ENCODE measurements around the gene SLC41A2.
"Not testable (repeated sequence)": the region's sequence is repeated elsewhere in the genome, so short reads cannot be mapped to it uniquely, and the experiment has no call there.

SLC41A2 gene

DNA sequence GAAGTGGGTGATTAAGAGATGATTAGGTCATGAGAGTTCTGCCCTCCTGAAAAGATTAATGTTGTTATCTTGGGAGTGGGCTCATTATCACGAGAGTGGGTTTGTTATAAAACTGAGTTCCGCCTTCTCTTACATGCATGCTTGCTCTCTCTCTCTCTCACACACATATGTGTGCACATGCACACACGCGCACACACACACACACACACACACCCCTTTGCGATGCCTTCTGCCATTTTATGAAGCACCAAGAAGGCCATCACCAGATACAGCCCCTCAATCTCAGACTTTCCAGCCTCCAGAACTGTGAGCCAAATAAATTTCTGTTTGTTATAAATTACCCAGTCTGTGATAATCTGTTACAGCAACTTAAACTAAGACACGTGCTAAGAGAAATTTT, 5.7 kb upstream of the SLC41A2 start:
- no peak for DNase-seq

DNA sequence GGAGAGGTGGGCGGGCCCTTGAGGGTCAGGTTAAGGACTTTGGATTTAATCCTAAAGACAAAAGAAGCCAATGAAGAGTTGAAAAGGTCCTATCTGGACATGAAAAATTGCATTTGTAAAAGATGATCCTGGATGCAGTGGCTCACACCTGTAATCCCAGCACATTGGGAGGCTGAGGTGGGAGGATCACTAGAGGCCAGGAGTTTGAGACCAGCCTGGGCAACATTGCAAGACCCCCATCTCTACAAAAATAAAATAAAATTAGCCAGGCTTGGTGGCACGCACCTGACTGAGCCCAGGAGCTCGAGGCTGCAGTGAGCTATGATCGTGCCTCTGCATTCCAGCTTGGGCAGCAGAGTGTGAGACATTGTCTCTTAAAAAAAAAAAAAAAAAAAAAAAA, 2.4 kb upstream of the SLC41A2 start:
- no peak for DNase-seq

DNA sequence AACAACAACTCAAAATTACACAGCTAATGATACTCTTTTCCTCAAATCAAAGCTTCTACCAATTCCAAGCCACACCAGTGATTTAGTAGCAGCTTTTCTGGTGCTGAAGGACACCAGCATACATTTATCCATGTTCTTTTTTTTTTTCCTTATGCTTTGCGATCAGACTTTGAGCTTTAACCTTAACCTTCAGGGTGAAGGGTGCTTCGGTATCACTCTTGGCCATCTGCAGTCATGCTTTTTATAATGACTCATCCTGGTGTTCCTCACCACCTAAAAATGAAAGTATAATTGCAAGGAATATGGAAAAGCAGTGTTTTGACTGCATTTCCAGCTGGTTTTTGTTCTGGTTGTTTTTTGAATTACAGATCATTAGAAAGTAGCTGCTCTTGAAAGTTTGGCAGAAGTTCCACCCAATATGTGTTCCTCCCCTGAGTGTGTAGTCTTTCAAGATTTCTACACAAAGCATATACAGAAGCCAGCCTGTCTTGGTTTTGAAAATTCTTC, 1.3 kb upstream of the SLC41A2 start:
- no peak for DNase-seq

DNA sequence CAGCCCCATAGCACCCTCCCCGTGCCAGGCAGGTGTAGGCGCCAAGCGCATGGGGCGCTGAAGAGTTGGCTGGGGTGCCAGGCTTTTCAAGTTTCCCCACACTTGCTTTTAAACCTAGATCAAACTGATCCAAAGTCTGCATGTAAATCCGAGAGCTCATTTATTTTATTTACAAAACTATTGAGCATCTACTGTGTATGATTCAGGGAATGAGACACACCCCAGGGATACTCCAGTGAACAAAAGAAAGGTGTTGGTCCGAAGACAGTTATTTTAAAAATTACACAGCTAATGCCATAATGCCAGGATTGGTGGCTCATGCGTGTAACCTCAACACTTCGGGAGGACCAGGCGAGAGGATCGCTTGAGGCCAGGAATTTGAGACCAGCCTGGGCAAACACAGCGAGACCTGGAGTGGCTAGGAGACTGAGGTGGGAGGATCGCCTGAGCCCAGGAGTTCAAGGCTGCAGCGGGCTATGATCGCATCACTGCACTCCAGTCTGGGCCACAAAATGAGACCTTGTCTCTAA, 780 bp upstream of the SLC41A2 start:
- DNase-seq = peak; percentile 16

- DNase-seq = no peak
Measured at GRCh38 chr12:104957719-104958000, 430 bp downstream of the SLC41A2 start.

GRCh38 chr12:104956870-104957718, 996 bp downstream of the SLC41A2 start:
- DNase-seq = no peak

DNA sequence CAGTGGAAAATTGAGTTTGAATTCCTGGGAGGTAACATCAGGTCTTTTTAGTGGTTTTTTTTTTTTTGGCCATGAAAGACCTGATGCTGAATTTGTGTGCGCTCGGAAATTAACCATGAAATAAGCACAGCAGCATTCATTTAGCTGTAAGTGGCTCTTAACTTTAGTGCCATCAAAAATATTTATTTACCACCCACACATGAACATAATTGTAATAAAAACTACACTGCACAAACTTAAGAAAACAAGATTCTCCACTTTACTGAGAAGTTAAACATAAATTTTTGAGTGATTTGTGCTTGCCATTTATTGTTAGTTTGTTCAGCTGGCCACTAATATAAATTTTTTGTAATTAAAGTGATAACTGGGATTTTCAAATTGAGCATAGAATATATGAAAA, 2.4 kb downstream of the SLC41A2 start:
- no peak for DNase-seq

- no peak for DNase-seq
Measured at GRCh38 chr12:104953323-104953722, 4.8 kb downstream of the SLC41A2 start.

GRCh38 chr12:104952816-104953215, 5.3 kb downstream of the SLC41A2 start:
- DNase-seq = no peak

GRCh38 chr12:104951759-104952509, 6.2 kb downstream of the SLC41A2 start:
- no peak for DNase-seq

DNA sequence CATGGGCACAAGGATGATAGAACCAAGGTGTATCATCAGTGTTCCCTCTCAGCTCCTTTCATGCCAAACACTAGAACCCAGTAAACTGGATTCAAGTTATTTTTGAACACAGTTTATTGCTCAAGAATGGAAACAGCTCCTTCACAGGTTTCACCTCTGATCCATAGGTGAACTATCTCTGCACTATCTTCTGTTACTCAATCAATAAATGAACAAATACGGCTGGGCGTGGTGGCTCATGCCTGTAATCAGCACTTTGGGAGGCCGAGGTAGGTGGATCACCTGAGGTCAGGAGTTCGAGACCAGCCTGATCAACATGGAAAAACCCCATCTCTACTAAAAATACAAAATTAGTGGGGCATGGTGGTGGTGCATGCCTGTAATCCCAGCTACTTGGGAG, 9.4 kb downstream of the SLC41A2 start:
- not testable (repeated sequence) for DNase-seq

DNA sequence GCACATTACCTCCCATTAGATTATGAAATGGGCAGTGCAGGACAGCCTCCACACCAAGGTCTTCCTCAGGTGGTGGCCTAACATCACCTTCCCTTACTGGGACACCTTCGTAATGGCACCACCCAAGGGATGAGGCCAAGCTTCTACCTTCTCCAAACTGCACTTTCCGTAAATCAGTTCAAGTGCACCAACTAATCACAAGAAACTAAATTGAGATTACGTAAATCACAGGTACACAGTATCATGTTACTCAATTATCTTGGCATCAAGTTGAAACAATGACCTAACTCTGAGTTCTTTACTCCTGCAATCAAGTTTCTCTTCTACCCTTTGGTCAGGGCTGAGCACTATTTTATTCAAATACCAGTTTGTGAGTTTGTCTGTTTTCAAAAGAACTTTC, 13.8 kb downstream of the SLC41A2 start:
- no peak for DNase-seq

- not testable (repeated sequence) for DNase-seq
Measured at GRCh38 chr12:104943401-104943800, 14.7 kb downstream of the SLC41A2 start.

GRCh38 chr12:104942075-104942474, 16.0 kb downstream of the SLC41A2 start:
- no peak for DNase-seq

- DNase-seq = no peak
Measured at GRCh38 chr12:104941454-104941853, 16.6 kb downstream of the SLC41A2 start.

GRCh38 chr12:104939089-104939488, 19.0 kb downstream of the SLC41A2 start:
- no peak for DNase-seq

- DNase-seq = no peak
Measured at GRCh38 chr12:104938371-104938770, 19.7 kb downstream of the SLC41A2 start.

DNA sequence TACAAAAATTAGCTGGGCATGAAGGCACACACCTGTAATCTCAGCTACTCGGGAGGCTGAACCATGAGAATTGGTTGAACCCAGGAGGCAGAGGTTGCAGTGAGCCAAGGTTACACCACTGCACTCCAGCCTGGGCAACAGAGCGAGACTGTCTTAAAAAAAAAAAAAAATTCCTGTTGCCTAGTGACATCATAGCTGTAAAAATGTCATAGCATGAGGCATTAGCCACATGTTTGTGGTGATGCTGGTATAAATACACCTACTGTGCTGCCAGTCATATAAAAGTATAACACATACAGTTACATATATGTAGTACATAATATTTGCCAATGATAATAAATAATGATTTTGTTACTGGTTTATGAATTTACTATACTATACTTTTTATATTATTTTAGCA, 22.2 kb downstream of the SLC41A2 start:
- no peak for DNase-seq

GRCh38 chr12:104933778-104934177, 24.3 kb downstream of the SLC41A2 start:
- no peak for DNase-seq

- DNase-seq = no peak
Measured at GRCh38 chr12:104933128-104933527, 25.0 kb downstream of the SLC41A2 start.

- no peak for DNase-seq
Measured at GRCh38 chr12:104930388-104931326, 27.4 kb downstream of the SLC41A2 start.

DNA sequence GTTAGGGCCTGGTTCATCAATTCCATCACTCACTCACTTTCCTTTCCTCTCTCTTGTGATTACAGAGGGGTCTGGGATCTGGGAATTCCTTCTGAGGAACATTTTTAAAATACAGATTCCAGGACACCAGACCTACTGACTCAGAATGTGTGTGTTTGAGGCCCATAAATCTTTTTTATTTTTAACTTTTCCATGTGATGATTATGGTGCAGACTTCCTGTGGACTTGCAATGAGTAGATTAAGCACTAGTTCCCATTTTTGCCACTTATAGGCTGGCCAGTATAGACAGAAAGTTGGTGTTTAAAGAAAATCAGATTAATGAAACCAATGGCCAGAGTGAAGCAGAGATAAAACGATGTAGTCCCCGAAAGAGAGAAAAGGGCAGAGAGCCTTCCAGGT, 28.1 kb downstream of the SLC41A2 start:
- DNase-seq = no peak

- DNase-seq = no peak
Measured at GRCh38 chr12:104929368-104929767, 28.7 kb downstream of the SLC41A2 start.

Data from SHP77 treated with DMSO at 0.1 percent for 48 hours (cell line).